ENCODE results near the gene CENPT.
A peak's percentile ranks its signal among the peaks of the same experiment; 100 is the strongest.
"Not testable (repeated sequence)": the region's sequence is repeated elsewhere in the genome, so short reads cannot be mapped to it uniquely, and the experiment has no call there.

CENPT gene

GRCh38 chr16:67874372-67874771 is 26.9 kb upstream of the CENPT start:
- no peak for DNase-seq

GRCh38 chr16:67873435-67874370 is 26.2 kb upstream of the CENPT start:
- DNase-seq: no peak

- peak; percentile 22 for DNase-seq
These were observed 25.3 kb upstream of the CENPT start, which contains the start of gene EDC4 for GRCh38 chr16:67872631-67873434. TSS of gene EDC4 (plus strand) at chr16:67873052. CDS start at chr16:67873262, 210 bp downstream.

- no peak for DNase-seq
These were observed 24.7 kb upstream of the CENPT start for GRCh38 chr16:67872131-67872630.

GRCh38 chr16:67871256-67871655 is 23.8 kb upstream of the CENPT start:
- DNase-seq: no peak

- DNase-seq: no peak
These were observed 22.2 kb upstream of the CENPT start for GRCh38 chr16:67869653-67870052.

- DNase-seq: no peak
These were observed 20.8 kb upstream of the CENPT start for GRCh38 chr16:67868290-67868689.

- no peak for DNase-seq
These were observed 17.8 kb upstream of the CENPT start for GRCh38 chr16:67865318-67865717.

GRCh38 chr16:67864594-67864993 is 17.1 kb upstream of the CENPT start:
- no peak for DNase-seq

- DNase-seq: not testable (repeated sequence)
These were observed 16.6 kb upstream of the CENPT start for GRCh38 chr16:67864044-67864443.

GRCh38 chr16:67862623-67863583 is 15.4 kb upstream of the CENPT start:
- no peak for DNase-seq

- DNase-seq: no peak
These were observed 14.4 kb upstream of the CENPT start for GRCh38 chr16:67861877-67862276.

- DNase-seq: no peak
These were observed 13.3 kb upstream of the CENPT start for GRCh38 chr16:67860589-67861398.

- no peak for DNase-seq
These were observed 11.0 kb upstream of the CENPT start for GRCh38 chr16:67858500-67858899.

GRCh38 chr16:67857547-67858233 is 10.2 kb upstream of the CENPT start:
- DNase-seq: no peak

GRCh38 chr16:67856927-67857546 is 9.5 kb upstream of the CENPT start:
- no peak for DNase-seq

GRCh38 chr16:67855789-67856188 is 8.3 kb upstream of the CENPT start:
- DNase-seq: no peak

- DNase-seq: no peak
These were observed 6.2 kb upstream of the CENPT start for GRCh38 chr16:67853670-67854069.

GRCh38 chr16:67848118-67848517 is 625 bp upstream of the CENPT start:
- DNase-seq: no peak

- DNase-seq: peak; percentile 90
These were observed 1.0 kb downstream of the CENPT start, which contains the start of gene NUTF2 for GRCh38 chr16:67846320-67847063. TSS of gene NUTF2 (plus strand) at chr16:67846933. CDS start at chr16:67865131, 18,198 bp downstream.

Data from GF-D8 (cell line).